ENCODE data around the gene DAPK1.
A peak's percentile ranks its signal among the peaks of the same experiment; 100 is the strongest.

Gene DAPK1

GRCh38 chr9:87706066-87706739 lies 208.5 kb downstream of the DAPK1 start:
- DNase-seq (ENCODE audit: low spot score in 2 of 2), result no peak
- Histone ChIP-seq H3K27me3 (ENCODE audit: low read depth) (no peaks in the 10 kb centered on the region), H3K4me1 (peaks cover 10% of the 10 kb centered on the region), H3K4me3 (no peak overlapping the region), H3K9me3 (no peaks in the 10 kb centered on the region), H3K36me3 (replicated peaks) (no peaks in the 10 kb centered on the region)
- in situ Hi-C loops (cut with MboI; ENCODE audit: low sequenced_read_pairs), result no loop called here

- no peak for DNase-seq (ENCODE audit: low spot score in 2 of 2)
- in situ Hi-C loops (cut with MboI; ENCODE audit: low sequenced_read_pairs), result no loop called here
- no peaks in the 10 kb centered on the region for H3K9me3 ChIP-seq
Measured at GRCh38 chr9:87707805-87708506, 210.3 kb downstream of the DAPK1 start.

GRCh38 chr9:87708546-87708945 lies 210.9 kb downstream of the DAPK1 start:
- no peak for DNase-seq (ENCODE audit: low spot score in 2 of 2)
- Histone ChIP-seq H3K4me1 (no peaks in the 10 kb centered on the region), H3K27me3 (ENCODE audit: low read depth) (no peaks in the 10 kb centered on the region), H3K36me3 (replicated peaks) (no peaks in the 10 kb centered on the region), H3K9me3 (no peaks in the 10 kb centered on the region), H3K4me3 (no peak overlapping the region)
- in situ Hi-C loops (cut with MboI; ENCODE audit: low sequenced_read_pairs), result no loop called here

More at GRCh38 chr9:87707805-87708506, 210.3 kb downstream of the DAPK1 start:
- Histone ChIP-seq H3K4me1 (no peaks in the 10 kb centered on the region), H3K27me3 (ENCODE audit: low read depth) (no peaks in the 10 kb centered on the region), H3K4me3 (no peak overlapping the region), H3K36me3 (replicated peaks) (no peaks in the 10 kb centered on the region)

GRCh38 chr9:87708986-87709728 lies 211.5 kb downstream of the DAPK1 start:
- Histone ChIP-seq H3K4me1 (0 out of 2 replicates have a peak, but pooled peaks cover 3% of the 10 kb centered on the region), H3K9me3 (no peaks in the 10 kb centered on the region), H3K36me3 (replicated peaks) (no peaks in the 10 kb centered on the region), H3K4me3 (no peak overlapping the region), H3K27me3 (ENCODE audit: low read depth) (no peaks in the 10 kb centered on the region)
- in situ Hi-C loops (cut with MboI; ENCODE audit: low sequenced_read_pairs), result no loop called here
- no peak for DNase-seq (ENCODE audit: low spot score in 2 of 2)

- H3K27me3 ChIP-seq (ENCODE audit: low read depth), result no peaks in the 10 kb centered on the region
- peaks cover 11% of the 10 kb centered on the region for H3K4me1 ChIP-seq
- in situ Hi-C loops (cut with MboI; ENCODE audit: low sequenced_read_pairs), result no loop called here
- H3K4me3 ChIP-seq, result no peak overlapping the region
- DNase-seq (ENCODE audit: low spot score in 2 of 2), result no peak
- no peaks in the 10 kb centered on the region for H3K9me3 ChIP-seq
- no peaks in the 10 kb centered on the region for H3K36me3 ChIP-seq (replicated peaks)
Measured at GRCh38 chr9:87710443-87710842, 212.8 kb downstream of the DAPK1 start.

- in situ Hi-C loops (cut with MboI; ENCODE audit: low sequenced_read_pairs), result no loop called here
- no peak for DNase-seq (ENCODE audit: low spot score in 2 of 2)
- H3K4me3 ChIP-seq, result no peak overlapping the region
- no peaks in the 10 kb centered on the region for H3K36me3 ChIP-seq (replicated peaks)
- no peaks in the 10 kb centered on the region for H3K9me3 ChIP-seq
- H3K4me1 ChIP-seq, result peaks cover 18% of the 10 kb centered on the region
- no peaks in the 10 kb centered on the region for H3K27me3 ChIP-seq (ENCODE audit: low read depth)
Measured at GRCh38 chr9:87711857-87712800, 214.5 kb downstream of the DAPK1 start.

GRCh38 chr9:87712801-87713277 lies 215.2 kb downstream of the DAPK1 start:
- no peaks in the 10 kb centered on the region for H3K27me3 ChIP-seq (ENCODE audit: low read depth)
- in situ Hi-C loops (cut with MboI; ENCODE audit: low sequenced_read_pairs), result no loop called here
- H3K36me3 ChIP-seq (replicated peaks), result no peaks in the 10 kb centered on the region
- H3K9me3 ChIP-seq, result no peaks in the 10 kb centered on the region
- DNase-seq (ENCODE audit: low spot score in 2 of 2), result no peak
- peaks cover 18% of the 10 kb centered on the region for H3K4me1 ChIP-seq
- H3K4me3 ChIP-seq, result no peak overlapping the region

- Histone ChIP-seq H3K4me3 (no peak overlapping the region), H3K4me1 (peaks cover 18% of the 10 kb centered on the region)
- DNase-seq (ENCODE audit: low spot score in 2 of 2), result no peak
Measured at GRCh38 chr9:87713278-87713987, 215.8 kb downstream of the DAPK1 start.

GRCh38 chr9:87713988-87714330 lies 216.3 kb downstream of the DAPK1 start:
- in situ Hi-C loops (cut with MboI; ENCODE audit: low sequenced_read_pairs), result no loop called here
- H3K4me3 ChIP-seq, result no peak overlapping the region
- H3K27me3 ChIP-seq (ENCODE audit: low read depth), result no peaks in the 10 kb centered on the region
- no peaks in the 10 kb centered on the region for H3K9me3 ChIP-seq
- H3K36me3 ChIP-seq (replicated peaks), result no peaks in the 10 kb centered on the region
- peaks cover 18% of the 10 kb centered on the region for H3K4me1 ChIP-seq
- DNase-seq (ENCODE audit: low spot score in 2 of 2), result no peak

More at GRCh38 chr9:87713278-87713987, 215.8 kb downstream of the DAPK1 start:
- in situ Hi-C loops (cut with MboI; ENCODE audit: low sequenced_read_pairs), result no loop called here
- H3K36me3 ChIP-seq (replicated peaks), result no peaks in the 10 kb centered on the region
- H3K9me3 ChIP-seq, result no peaks in the 10 kb centered on the region
- no peaks in the 10 kb centered on the region for H3K27me3 ChIP-seq (ENCODE audit: low read depth)

GRCh38 chr9:87714819-87715218 lies 217.2 kb downstream of the DAPK1 start:
- Histone ChIP-seq H3K9me3 (no peaks in the 10 kb centered on the region), H3K4me1 (peaks cover 18% of the 10 kb centered on the region), H3K4me3 (no peak overlapping the region), H3K27me3 (ENCODE audit: low read depth) (no peaks in the 10 kb centered on the region), H3K36me3 (replicated peaks) (no peaks in the 10 kb centered on the region)
- in situ Hi-C loops (cut with MboI; ENCODE audit: low sequenced_read_pairs), result no loop called here
- DNase-seq (ENCODE audit: low spot score in 2 of 2), result peak in 1 of 2 experiments; percentile 44

- no peak overlapping the region for H3K4me3 ChIP-seq
- DNase-seq (ENCODE audit: low spot score in 2 of 2), result peak; percentile 81 to 94
- no peaks in the 10 kb centered on the region for H3K27me3 ChIP-seq (ENCODE audit: low read depth)
- H3K36me3 ChIP-seq (replicated peaks), result no peaks in the 10 kb centered on the region
- no peaks in the 10 kb centered on the region for H3K9me3 ChIP-seq
- H3K4me1 ChIP-seq, result peaks cover 18% of the 10 kb centered on the region
- in situ Hi-C loops (cut with MboI; ENCODE audit: low sequenced_read_pairs), result no loop called here
Measured at GRCh38 chr9:87716141-87716540, 218.5 kb downstream of the DAPK1 start.

GRCh38 chr9:87717456-87717855 lies 219.8 kb downstream of the DAPK1 start:
- H3K4me1 ChIP-seq, result peaks cover 18% of the 10 kb centered on the region
- DNase-seq (ENCODE audit: low spot score in 2 of 2), result no peak
- H3K27me3 ChIP-seq (ENCODE audit: low read depth), result no peaks in the 10 kb centered on the region
- H3K4me3 ChIP-seq, result no peak overlapping the region
- H3K36me3 ChIP-seq (replicated peaks), result no peaks in the 10 kb centered on the region
- in situ Hi-C loops (cut with MboI; ENCODE audit: low sequenced_read_pairs), result no loop called here
- no peaks in the 10 kb centered on the region for H3K9me3 ChIP-seq

GRCh38 chr9:87718231-87718630 lies 220.6 kb downstream of the DAPK1 start:
- in situ Hi-C loops (cut with MboI; ENCODE audit: low sequenced_read_pairs), result no loop called here
- Histone ChIP-seq H3K9me3 (no peaks in the 10 kb centered on the region), H3K4me3 (no peak overlapping the region), H3K36me3 (replicated peaks) (no peaks in the 10 kb centered on the region), H3K27me3 (ENCODE audit: low read depth) (no peaks in the 10 kb centered on the region), H3K4me1 (peaks cover 18% of the 10 kb centered on the region)
- DNase-seq (ENCODE audit: low spot score in 2 of 2), result no peak
